COR-L47 (cell line): ENCODE measurements around the gene MSH6.
"Not testable (repeated sequence)": the region's sequence is repeated elsewhere in the genome, so short reads cannot be mapped to it uniquely, and the experiment has no call there.

Source experiments
- DNase-seq: peaks from one replicate; lab custom pipeline; 2025; lab: John Stamatoyannopoulos, UW

The MSH6 gene

DNA sequence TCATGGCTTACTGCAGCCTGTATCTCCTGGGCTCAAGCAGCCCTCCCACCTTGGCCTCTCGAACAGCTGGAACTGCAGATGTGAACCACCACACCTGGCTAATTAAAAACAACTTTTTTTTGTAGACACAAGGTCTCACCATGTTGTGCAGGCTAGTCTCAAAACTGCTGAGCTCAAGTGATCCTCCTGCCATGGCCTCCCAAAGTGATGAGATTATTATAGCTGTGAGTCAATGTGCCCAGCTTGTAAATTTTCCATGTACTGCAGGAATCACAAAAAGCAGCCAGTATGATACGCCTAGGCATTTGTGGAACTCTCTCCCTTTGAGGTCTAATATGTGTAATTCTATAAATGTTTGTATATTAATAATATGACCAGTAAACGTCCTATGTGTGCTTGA, 59.9 kb downstream of the MSH6 start:
- no peak for DNase-seq

DNA sequence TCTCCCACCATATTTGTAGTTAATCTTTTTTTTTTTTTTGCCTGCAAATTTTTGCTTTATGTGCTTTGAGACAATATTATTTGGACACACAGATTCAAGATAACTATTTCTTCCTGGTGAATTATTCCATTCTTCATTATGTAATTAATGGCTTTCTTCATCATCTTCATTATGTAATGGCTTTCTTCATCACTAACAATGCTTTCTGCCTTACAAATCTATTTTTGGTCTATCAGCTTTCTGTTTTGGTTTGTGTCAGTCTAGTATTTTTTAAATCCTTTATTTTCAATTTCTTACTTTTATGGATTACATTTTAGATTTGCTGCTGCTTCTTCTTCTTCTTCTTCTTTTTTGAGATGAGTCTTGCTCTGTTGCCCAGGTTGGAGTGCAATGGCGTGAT, 60.5 kb downstream of the MSH6 start:
- DNase-seq, result no peak

DNA sequence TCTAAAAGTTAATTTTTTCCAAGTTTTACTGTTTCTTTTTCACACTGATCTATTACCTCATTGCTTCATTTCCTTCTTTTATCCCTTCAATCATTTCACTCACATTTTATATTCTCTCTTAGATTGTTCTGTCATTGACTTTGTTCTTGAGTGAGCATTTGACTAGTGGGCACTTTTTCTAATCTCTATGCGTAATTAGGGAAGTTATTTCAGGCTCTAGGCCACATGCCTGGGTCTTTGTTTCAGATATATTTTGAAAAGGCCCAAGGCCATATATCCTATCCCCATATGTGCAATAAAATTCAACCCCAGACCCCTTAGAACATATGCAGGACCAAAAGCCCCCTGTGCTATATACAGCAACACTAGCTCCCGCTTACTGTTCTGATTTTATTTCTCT, 61.2 kb downstream of the MSH6 start:
- DNase-seq, result no peak

DNA sequence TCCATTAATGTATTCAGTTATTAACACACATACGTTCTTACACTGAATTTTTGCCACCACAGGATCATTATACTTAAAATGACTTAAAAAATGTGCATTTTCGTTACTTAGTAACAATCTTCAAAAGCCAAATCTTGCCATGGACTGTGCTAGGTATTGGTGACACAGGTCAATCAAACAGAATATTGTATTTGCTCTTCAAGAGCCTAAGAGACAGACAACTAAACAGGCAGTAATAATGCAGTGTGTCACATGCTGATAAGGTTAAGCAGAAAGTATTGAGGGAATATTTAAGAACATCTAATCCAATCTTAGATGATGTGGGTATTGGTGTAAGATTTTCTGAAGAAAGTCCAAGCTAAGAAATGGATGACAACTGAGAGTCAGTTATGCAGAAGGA, 66.4 kb downstream of the MSH6 start:
- DNase-seq, result no peak

DNA sequence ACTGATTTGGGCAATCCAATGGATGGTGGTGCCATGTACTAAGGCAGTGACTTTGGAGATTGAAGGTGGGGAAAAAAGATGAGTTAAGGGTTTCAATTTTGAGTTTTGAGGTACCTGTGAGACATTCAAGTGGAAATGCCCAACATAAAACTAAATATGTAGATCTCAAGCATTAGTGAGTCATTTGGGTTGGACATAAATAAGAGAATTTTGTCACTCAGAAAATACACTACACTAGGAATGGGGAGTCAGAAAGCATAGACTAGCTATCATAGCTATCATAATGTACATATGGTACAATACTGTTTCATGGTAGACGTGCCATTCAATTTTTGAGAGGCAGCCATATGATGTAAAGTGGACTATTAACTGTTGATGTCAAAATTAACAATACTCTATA, 67.3 kb downstream of the MSH6 start:
- DNase-seq, result no peak

DNA sequence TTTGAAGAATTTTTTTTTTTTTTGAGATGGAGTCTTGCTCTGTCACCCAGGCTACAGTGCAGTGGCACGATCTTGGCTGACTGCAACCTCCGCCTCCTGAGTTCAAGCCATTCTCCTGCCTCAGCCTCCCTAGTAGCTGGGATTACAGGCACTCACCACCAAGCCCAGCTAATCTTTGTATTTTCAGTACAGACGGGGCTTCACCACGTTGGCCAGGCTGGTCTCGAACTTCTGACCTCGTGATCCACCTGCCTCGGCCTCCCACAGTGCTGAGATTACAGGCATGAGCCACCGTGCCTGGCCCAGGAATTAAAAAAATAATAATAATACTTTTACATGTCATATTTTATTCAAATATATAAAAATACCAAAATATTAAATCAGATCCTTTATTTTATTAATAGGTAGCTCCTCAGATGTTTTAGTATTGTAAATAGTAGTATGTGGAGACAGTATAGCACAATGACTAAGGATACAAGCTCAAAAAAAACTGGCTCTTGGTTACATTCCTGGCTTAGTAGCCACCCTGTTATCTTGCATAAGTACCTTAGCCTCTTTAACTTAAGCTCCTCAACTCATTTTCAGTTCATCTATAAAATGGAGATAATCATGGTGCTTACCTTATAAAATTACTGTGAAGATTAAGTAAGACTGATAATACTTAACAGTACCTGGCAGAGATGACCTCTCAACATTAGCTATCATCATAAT, 70.3 kb downstream of the MSH6 start:
- DNase-seq, result not testable (repeated sequence)
